NT2/D1 (cell line): ENCODE measurements around the gene NOX3.

Source experiments
- SUZ12 ChIP-seq: IDR thresholded peaks from 2 replicates; pipeline ENCODE4 v1.6.1; 2011; ENCODE audit not compliant: insufficient read length, insufficient read depth; ENCODE audit errors: extremely low read depth
- YY1 ChIP-seq: IDR thresholded peaks from 2 replicates; pipeline ENCODE4 v1.6.1; 2011; ENCODE audit not compliant: insufficient read length, insufficient read depth
- ZNF274 ChIP-seq: IDR thresholded peaks from 2 replicates; pipeline ENCODE4 v1.6.1; 2011; ENCODE audit warnings: mild to moderate bottlenecking, low read depth, low read length

- TF ChIP-seq ZNF274 (no peak), SUZ12 (no peak), YY1 (no peak)
Observed at GRCh38 chr6:155346957-155347356, 108.7 kb downstream of the NOX3 start.
